Mesothelial cell of epicardium (in vitro differentiated cells): ENCODE measurements around the gene MED13L. TPM values are rescaled to one million over a fixed set of nuclear protein-coding genes. Genes with fewer than 3 reads are reported as not detected.

Source experiments
- DNase-seq, 2 experiments: peaks; one replicate each; pipeline ENCODE4 v3.0.0; 2021; ENCODE audit warnings: low spot score in 2 of 2; ENCODE audit not compliant: unreplicated experiment in 2 of 2
- H3K27ac Mint-ChIP-seq: 2 replicates; pipeline ENCODE4 v1.8.0; 2021; ENCODE audit warnings: mixed read lengths
- H3K27me3 Mint-ChIP-seq: 2 replicates; pipeline ENCODE4 v1.8.0; 2021; ENCODE audit warnings: low read depth, mixed read lengths
- H3K36me3 Mint-ChIP-seq: 2 replicates; pipeline ENCODE4 v1.8.0; 2021; ENCODE audit warnings: mixed read lengths
- H3K4me1 Mint-ChIP-seq: 2 replicates; pipeline ENCODE4 v1.8.0; 2021; ENCODE audit warnings: mixed read lengths
- H3K4me3 Mint-ChIP-seq: 2 replicates; pipeline ENCODE4 v1.8.0; 2021; ENCODE audit warnings: mild to moderate bottlenecking, moderate library complexity, mixed read lengths
- H3K9me3 Mint-ChIP-seq: 2 replicates; pipeline ENCODE4 v1.8.0; 2021; ENCODE audit warnings: mixed read lengths
- total RNA-seq: library from RNA; stranded (reverse); gene quantifications from 3 replicates; pipeline ENCODE4 v1.2.1, GENCODE V29; 2021
- TF ChIP-seq, protein P1 (sequence below): fragments of 200-600 bp; sonication (generic); IDR thresholded peaks from one replicate; pipeline ENCODE4 v1.5.0; 2021; ENCODE audit warnings: antibody characterized with exemption; ENCODE audit not compliant: unreplicated experiment

The MED13L gene
- total RNA-seq, 1 donor from 2014 or later: 179 TPM

DNA sequence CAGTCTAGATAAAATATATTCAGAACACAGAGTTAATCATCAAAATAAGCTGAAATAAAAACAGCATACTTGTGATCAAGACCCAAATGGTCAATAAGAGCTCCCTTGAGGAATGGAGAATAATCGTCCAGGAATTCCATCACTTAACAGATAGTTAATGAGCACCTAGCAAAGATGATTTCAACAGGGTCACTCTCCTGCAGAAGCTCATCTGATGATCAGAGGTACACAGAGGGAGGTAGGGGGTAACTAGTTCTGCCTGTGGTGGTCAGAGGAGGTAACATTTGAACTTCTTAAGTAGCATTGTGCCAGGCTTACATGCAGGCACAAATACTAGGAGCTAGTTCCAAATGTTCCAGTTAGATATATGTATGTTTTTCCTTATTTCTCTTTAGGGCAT lies 9.5 kb downstream of the MED13L start:
- Mint-ChIP-seq H3K36me3 (peaks cover 2% of the 10 kb centered on the region), H3K4me3 (no peak overlapping the region), H3K27ac (no peak overlapping the region), H3K27me3 (no peaks in the 10 kb centered on the region), H3K4me1 (peaks cover 30% of the 10 kb centered on the region), H3K9me3 (no peaks in the 10 kb centered on the region)
- TF ChIP-seq, protein P1, sequence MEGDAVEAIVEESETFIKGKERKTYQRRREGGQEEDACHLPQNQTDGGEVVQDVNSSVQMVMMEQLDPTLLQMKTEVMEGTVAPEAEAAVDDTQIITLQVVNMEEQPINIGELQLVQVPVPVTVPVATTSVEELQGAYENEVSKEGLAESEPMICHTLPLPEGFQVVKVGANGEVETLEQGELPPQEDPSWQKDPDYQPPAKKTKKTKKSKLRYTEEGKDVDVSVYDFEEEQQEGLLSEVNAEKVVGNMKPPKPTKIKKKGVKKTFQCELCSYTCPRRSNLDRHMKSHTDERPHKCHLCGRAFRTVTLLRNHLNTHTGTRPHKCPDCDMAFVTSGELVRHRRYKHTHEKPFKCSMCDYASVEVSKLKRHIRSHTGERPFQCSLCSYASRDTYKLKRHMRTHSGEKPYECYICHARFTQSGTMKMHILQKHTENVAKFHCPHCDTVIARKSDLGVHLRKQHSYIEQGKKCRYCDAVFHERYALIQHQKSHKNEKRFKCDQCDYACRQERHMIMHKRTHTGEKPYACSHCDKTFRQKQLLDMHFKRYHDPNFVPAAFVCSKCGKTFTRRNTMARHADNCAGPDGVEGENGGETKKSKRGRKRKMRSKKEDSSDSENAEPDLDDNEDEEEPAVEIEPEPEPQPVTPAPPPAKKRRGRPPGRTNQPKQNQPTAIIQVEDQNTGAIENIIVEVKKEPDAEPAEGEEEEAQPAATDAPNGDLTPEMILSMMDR: no peak
- no peak for DNase-seq

DNA sequence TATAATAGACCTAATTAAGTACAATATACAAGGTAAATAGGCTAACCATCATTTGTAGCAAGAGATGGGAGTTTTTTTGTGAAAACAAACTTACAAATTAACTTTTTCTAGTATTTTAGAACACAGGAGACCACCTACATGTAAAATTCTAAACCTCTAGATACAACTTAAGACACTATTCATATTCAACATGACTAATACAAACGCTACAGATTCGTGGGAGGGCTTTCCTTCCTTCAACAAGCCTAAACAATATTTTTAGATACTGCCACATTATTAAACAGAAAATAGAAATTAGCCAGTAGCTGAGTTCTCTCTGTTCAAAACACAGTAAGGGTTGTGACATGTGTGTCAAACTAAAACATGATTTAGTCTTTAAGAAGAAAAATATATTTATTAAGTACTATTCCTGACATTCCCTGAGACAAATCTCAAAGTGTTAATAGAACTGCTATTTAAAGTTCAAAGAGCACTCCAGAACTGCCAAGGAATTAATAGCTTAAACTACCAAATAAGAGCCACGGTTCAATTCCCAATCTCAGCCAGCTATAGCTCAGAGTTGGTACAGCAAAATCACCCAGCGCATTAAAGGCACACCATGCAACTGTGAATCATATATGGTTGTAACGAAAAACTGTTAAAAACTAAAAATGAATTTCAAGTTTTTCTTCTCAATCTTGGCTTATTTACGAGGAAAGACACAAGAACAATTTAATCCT lies 10.7 kb downstream of the MED13L start:
- H3K36me3 Mint-ChIP-seq: peaks cover 2% of the 10 kb centered on the region
- H3K27ac Mint-ChIP-seq: no peak overlapping the region
- no peak for DNase-seq

DNA sequence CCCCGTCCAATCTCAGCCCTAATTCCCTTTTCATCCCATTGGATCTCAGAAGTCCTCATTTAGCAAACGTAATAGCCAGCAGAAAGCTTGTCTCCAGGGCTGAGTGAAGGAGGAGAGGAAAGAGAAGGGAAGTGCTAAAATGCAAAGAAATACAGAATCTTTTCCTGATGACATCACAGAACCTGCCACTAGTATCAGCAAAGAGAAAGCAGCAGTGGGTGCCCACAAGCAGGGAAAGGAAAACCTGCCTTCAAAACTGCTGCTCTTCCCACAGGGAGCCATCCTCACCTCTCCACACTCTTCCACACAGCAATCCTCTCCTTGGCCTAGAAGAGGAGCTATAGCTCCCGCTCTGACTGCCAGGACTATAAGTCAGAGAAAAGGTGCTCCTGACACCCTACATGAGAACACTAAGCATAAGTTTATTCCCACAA lies 11.3 kb downstream of the MED13L start:
- TF ChIP-seq, protein P1: no peak

More for the DNA sequence above, 10.7 kb downstream of the MED13L start:
- TF ChIP-seq, protein P1: no peak
- peaks cover 32% of the 10 kb centered on the region for H3K4me1 Mint-ChIP-seq
- H3K27me3 Mint-ChIP-seq: no peaks in the 10 kb centered on the region
- H3K4me3 Mint-ChIP-seq: no peak overlapping the region
- no peaks in the 10 kb centered on the region for H3K9me3 Mint-ChIP-seq

DNA sequence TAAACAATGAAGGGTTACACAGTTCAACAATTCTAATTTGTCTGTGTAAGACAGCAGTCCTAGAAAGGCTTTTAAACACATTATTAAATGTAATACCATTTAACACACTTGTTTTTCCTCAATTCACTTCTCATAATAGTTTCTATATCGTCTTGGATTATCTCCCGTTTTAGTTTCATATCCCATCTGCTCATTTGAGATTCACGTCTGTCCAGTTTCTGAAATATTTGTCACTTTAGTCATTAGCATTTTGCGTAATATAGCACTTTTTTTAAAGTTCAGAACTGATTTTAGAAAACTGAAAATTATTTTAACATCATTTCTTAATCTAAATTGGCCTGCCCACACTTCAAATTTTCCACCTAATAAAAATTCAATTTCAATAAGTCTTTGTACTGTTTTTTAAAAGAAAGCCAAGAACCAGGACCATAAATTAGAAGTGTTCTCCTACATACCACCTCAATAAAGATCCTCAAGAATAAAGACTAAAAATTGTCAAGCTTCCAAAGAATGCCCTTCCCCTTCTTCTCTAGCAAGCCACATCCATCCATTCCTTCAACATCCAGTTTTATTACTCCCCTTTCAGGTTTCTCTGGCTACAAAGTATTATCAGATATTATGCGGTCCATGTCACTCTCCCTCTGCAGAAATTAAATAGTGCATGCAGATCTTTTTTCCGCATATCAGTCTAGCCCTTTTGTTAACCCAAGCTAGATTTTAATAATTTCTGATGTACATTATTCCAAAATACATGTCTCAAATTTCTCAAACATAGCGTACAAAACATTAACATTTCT lies 11.9 kb downstream of the MED13L start:
- H3K9me3 Mint-ChIP-seq: no peaks in the 10 kb centered on the region
- H3K36me3 Mint-ChIP-seq: no peaks in the 10 kb centered on the region
- peaks cover 38% of the 10 kb centered on the region for H3K4me1 Mint-ChIP-seq
- TF ChIP-seq, protein P1: no peak
- H3K27ac Mint-ChIP-seq: no peak overlapping the region
- no peak overlapping the region for H3K4me3 Mint-ChIP-seq
- no peaks in the 10 kb centered on the region for H3K27me3 Mint-ChIP-seq
- no peak for DNase-seq

More for the DNA sequence above, 11.3 kb downstream of the MED13L start:
- no peak for DNase-seq
- Mint-ChIP-seq H3K27ac (no peak overlapping the region), H3K4me1 (peaks cover 32% of the 10 kb centered on the region), H3K9me3 (no peaks in the 10 kb centered on the region), H3K36me3 (no peaks in the 10 kb centered on the region), H3K4me3 (no peak overlapping the region), H3K27me3 (no peaks in the 10 kb centered on the region)

DNA sequence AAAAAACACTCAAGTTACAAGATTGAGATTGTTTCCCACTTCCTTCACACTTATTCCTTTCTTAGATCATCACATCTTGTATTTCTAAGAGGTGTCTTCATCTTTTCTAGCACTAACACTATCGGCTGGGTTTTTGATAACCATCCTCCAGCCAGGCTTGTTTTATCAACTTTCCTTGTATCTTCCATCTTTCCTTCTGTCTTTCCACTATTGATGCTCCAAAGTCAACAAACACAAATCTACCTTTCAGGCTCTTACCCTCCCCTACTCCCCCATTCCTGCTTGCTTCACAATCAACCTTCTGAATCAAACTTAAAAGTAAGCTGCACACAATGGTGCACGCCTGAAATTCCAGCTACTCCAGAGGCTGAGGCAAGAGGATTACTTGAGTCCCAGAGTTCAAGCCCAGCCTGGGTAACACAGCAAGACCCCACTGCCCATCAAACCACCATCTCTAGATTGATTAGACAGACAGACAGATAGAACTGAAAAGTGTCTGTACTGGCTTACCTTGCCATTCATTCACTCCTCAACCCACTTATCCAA lies 12.9 kb downstream of the MED13L start:
- Mint-ChIP-seq H3K27ac (peak overlapping the region; percentile 43), H3K4me1 (peaks cover 42% of the 10 kb centered on the region), H3K4me3 (no peak overlapping the region), H3K9me3 (no peaks in the 10 kb centered on the region), H3K27me3 (no peaks in the 10 kb centered on the region), H3K36me3 (no peaks in the 10 kb centered on the region)
- DNase-seq: no peak
- TF ChIP-seq, protein P1: no peak
